ENCODE results near the gene NGLY1. TPM values are rescaled to one million over a fixed set of nuclear protein-coding genes. Genes with fewer than 3 reads are reported as not detected.

NGLY1 gene
- total RNA-seq, 1 donor: 30.4 TPM

DNA sequence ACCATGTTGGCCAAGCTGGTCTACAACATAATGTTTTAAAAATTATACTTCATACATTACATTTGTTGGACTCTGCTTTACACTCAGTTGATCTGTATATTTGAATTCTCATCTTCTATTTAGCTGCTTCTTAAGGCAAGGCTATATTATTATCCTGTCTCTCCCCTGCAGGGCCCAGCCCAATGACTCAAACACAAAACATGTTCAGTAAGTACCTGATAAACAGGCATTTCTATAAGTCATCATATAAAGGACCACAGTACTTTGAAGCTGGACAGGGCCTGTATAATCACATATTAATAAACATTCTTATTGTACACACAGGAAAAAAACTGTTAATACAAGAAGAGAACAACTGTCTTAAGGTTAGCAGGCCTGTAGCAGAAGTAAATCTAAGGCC is 36.2 kb downstream of the NGLY1 start:
- H3K4me3 ChIP-seq (ENCODE audit: insufficient read depth, low read length): no peak overlapping the region
- H3K27me3 ChIP-seq (ENCODE audit: insufficient read depth, low read length): no peaks in the 10 kb centered on the region
- H4K20me1 ChIP-seq (ENCODE audit: insufficient read depth, low read length): no peaks in the 10 kb centered on the region
- DNase-seq (ENCODE audit: insufficient read length, low spot score, missing footprints): no peak
- H3K36me3 ChIP-seq (ENCODE audit: insufficient read depth, low read length): peaks cover 25% of the 10 kb centered on the region
- H2AFZ ChIP-seq (ENCODE audit: low read length): no peak overlapping the region
- no peak overlapping the region for H3K4me2 ChIP-seq (ENCODE audit: insufficient read depth, low read length)
- H3K9me3 ChIP-seq (ENCODE audit: low read depth, low read length): no peaks in the 10 kb centered on the region
- H3K4me1 ChIP-seq (ENCODE audit: insufficient read depth, low read length): no peaks in the 10 kb centered on the region
- H3K79me2 ChIP-seq (ENCODE audit: insufficient read depth, low read length): no peaks in the 10 kb centered on the region
- no peak overlapping the region for H3K27ac ChIP-seq (ENCODE audit: low read depth, low read length)
- TF ChIP-seq, protein P1, sequence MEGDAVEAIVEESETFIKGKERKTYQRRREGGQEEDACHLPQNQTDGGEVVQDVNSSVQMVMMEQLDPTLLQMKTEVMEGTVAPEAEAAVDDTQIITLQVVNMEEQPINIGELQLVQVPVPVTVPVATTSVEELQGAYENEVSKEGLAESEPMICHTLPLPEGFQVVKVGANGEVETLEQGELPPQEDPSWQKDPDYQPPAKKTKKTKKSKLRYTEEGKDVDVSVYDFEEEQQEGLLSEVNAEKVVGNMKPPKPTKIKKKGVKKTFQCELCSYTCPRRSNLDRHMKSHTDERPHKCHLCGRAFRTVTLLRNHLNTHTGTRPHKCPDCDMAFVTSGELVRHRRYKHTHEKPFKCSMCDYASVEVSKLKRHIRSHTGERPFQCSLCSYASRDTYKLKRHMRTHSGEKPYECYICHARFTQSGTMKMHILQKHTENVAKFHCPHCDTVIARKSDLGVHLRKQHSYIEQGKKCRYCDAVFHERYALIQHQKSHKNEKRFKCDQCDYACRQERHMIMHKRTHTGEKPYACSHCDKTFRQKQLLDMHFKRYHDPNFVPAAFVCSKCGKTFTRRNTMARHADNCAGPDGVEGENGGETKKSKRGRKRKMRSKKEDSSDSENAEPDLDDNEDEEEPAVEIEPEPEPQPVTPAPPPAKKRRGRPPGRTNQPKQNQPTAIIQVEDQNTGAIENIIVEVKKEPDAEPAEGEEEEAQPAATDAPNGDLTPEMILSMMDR (IDR thresholded peaks at IDR 0.05; ENCODE audit: extremely low read depth, low read depth, low read length): no peak

DNA sequence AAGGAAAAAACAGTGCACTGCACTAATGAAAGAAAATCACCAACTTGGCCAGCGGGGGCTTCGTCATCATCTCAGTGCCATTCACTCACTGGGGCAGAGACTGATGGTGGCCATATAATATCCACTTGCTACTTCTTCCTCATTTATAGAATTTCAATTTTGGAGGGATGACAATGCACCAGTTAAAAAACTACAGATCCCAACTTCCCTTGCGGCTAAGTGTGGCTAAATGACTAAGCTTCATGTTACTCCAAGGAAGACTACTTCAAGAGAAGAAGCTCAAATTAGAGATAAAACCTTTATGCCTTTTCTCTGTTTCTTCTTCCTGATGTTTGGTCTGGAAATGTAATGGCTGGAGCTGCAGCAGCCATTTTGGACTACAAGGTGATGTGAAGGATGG is 38.8 kb downstream of the NGLY1 start:
- TF ChIP-seq, protein P1 (IDR thresholded peaks at IDR 0.05; ENCODE audit: extremely low read depth, low read depth, low read length): no peak
- H4K20me1 ChIP-seq (ENCODE audit: insufficient read depth, low read length): no peaks in the 10 kb centered on the region
- H3K27ac ChIP-seq (ENCODE audit: low read depth, low read length): no peak overlapping the region
- no peak overlapping the region for H3K4me2 ChIP-seq (ENCODE audit: insufficient read depth, low read length)
- no peak overlapping the region for H2AFZ ChIP-seq (ENCODE audit: low read length)
- no peaks in the 10 kb centered on the region for H3K4me1 ChIP-seq (ENCODE audit: insufficient read depth, low read length)
- no peak for DNase-seq (ENCODE audit: insufficient read length, low spot score, missing footprints)
- peaks cover 5% of the 10 kb centered on the region for H3K36me3 ChIP-seq (ENCODE audit: insufficient read depth, low read length)
- no peaks in the 10 kb centered on the region for H3K9me3 ChIP-seq (ENCODE audit: low read depth, low read length)
- H3K27me3 ChIP-seq (ENCODE audit: insufficient read depth, low read length): no peaks in the 10 kb centered on the region
- H3K79me2 ChIP-seq (ENCODE audit: insufficient read depth, low read length): no peaks in the 10 kb centered on the region
- no peak overlapping the region for H3K4me3 ChIP-seq (ENCODE audit: insufficient read depth, low read length)

DNA sequence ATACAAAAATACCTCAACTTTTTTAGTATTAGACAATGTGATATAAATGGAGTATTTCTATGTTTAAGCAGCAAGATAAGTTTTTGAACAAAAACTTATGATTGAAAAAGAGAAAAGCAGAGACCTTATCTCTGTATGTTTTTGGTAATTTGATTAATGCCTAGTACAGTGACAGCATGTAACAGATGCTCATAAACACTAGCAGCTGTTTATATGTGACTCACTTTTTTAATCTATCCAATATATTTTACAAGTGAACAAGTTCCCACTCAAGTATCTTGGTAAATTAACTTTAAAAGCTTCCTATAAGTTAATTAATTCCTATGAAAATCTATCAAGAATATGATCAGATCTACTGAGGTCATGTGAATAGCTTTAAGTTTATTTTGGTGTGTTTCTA is 55.1 kb downstream of the NGLY1 start:
- H3K27me3 ChIP-seq (ENCODE audit: insufficient read depth, low read length): no peaks in the 10 kb centered on the region
- no peaks in the 10 kb centered on the region for H3K9me3 ChIP-seq (ENCODE audit: low read depth, low read length)
- TF ChIP-seq, protein P1 (IDR thresholded peaks at IDR 0.05; ENCODE audit: extremely low read depth, low read depth, low read length): no peak
- H3K4me3 ChIP-seq (ENCODE audit: insufficient read depth, low read length): no peak overlapping the region
- H2AFZ ChIP-seq (ENCODE audit: low read length): no peak overlapping the region
- no peaks in the 10 kb centered on the region for H3K79me2 ChIP-seq (ENCODE audit: insufficient read depth, low read length)
- no peak overlapping the region for H3K27ac ChIP-seq (ENCODE audit: low read depth, low read length)
- H3K4me1 ChIP-seq (ENCODE audit: insufficient read depth, low read length): no peaks in the 10 kb centered on the region
- no peaks in the 10 kb centered on the region for H4K20me1 ChIP-seq (ENCODE audit: insufficient read depth, low read length)
- peaks cover 8% of the 10 kb centered on the region for H3K36me3 ChIP-seq (ENCODE audit: insufficient read depth, low read length)
- DNase-seq (ENCODE audit: insufficient read length, low spot score, missing footprints): no peak
- H3K4me2 ChIP-seq (ENCODE audit: insufficient read depth, low read length): no peak overlapping the region

DNA sequence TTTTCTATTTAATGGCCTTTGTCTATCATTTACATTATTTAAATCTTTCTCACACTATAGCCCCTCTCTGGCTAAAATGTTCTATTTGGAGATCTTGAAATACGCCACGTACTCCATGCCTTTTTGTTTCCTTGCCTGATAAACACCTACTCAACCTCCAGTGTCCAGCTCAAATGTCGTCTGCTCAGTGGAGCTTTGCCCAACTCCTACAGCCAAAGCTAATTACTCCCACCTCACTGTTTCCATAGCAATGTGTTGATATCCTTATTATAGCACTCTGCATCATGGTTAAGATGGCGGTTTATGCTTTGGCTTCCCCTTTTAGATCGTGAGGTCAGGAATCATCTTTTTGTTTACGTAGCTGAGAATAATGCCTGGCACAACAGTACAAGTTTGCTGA is 55.9 kb downstream of the NGLY1 start:
- Histone ChIP-seq H3K4me3 (ENCODE audit: insufficient read depth, low read length) (no peak overlapping the region), H3K79me2 (ENCODE audit: insufficient read depth, low read length) (no peaks in the 10 kb centered on the region), H3K36me3 (ENCODE audit: insufficient read depth, low read length) (peaks cover 8% of the 10 kb centered on the region), H3K27me3 (ENCODE audit: insufficient read depth, low read length) (no peaks in the 10 kb centered on the region), H3K4me1 (ENCODE audit: insufficient read depth, low read length) (no peaks in the 10 kb centered on the region), H3K9me3 (ENCODE audit: low read depth, low read length) (no peaks in the 10 kb centered on the region), H3K4me2 (ENCODE audit: insufficient read depth, low read length) (no peak overlapping the region), H2AFZ (ENCODE audit: low read length) (no peak overlapping the region), H4K20me1 (ENCODE audit: insufficient read depth, low read length) (no peaks in the 10 kb centered on the region), H3K27ac (ENCODE audit: low read depth, low read length) (no peak overlapping the region)
- DNase-seq (ENCODE audit: insufficient read length, low spot score, missing footprints): no peak
- TF ChIP-seq, protein P1 (IDR thresholded peaks at IDR 0.05; ENCODE audit: extremely low read depth, low read depth, low read length): no peak

Data from osteoblast (primary cell).